Vagina (tissue), 2 donors: Measurements from ENCODE around the gene CZIB.

ENCODE experiments used
- CTCF ChIP-seq, 3 experiments: fragments of 450-650 bp in 2 of 3; fragments of 200-600 bp in 1 of 3; sonication (generic) in 1 of 3; IDR thresholded peaks; one replicate each; pipeline ENCODE4 v1.5.1; 2017 to 2019; ENCODE audit warnings: antibody characterized with exemption in 3 of 3, mild to moderate bottlenecking in 2 of 3, moderate library complexity in 2 of 3
- POLR2AphosphoS5 ChIP-seq, 2 donors: sonication (generic); formaldehyde crosslinking; IDR thresholded peaks; one replicate each; pipeline ENCODE4 v1.9.0; 2017; ENCODE audit warnings: antibody characterized with exemption in 2 of 2, mild to moderate bottlenecking in 2 of 2, low read depth in 1 of 2; ENCODE audit not compliant: insufficient read depth in 1 of 2

DNA sequence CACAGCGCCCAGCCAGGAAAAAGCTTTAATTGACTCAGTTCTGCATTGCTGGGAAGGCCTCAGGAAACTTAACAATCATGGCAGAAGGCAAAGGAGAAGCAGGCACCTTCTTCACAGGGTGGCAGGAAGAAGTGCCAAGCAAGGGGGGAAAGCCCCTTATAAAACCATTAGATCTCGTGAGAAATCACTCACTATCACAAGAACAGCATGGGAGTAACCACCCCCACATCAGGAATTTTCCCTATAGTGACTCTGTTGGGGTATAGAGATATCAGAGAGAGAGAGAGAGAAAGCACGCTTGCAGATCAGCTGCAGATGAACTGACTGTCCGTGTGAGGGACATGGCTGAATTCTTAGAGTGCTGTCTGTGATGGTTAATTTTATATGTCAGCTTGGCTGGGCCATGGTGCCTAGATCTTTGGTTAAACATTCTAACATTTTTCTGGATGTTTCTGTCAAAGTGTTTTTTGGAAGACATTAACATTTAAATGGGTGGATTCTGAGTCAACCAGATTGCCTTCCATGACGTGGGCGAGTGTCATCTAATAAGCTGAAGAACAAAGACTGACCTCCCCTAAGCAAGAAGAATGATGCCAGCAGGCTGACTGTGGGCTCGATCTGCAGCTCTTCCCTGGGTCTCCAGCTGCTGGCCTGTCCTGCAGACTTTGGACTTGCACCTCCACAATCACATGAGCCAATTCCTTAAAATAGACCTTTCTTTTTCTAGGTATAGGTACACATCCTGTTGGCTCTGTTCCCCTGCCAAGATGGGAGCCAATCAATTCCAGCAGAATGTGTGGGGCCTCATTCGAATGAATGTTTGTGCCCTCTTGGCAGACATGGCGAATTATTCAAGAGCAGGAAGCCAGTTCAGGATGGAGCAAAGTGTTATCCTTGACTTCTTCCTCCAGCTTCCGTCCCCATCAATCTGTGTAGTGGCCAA is 45.2 kb downstream of the CZIB start:
- no peak for TF ChIP-seq CTCF (IDR thresholded peaks at IDR 0.05)
- no peak for TF ChIP-seq POLR2AphosphoS5 (IDR thresholded peaks at IDR 0.05; ENCODE audit: insufficient read depth in 1 of 2, low read depth in 1 of 2)
